Glomerular visceral epithelial cell (primary cell): ENCODE data around the gene CAB39L.
A peak's percentile ranks its signal among the peaks of the same experiment; 100 is the strongest.

Source experiments
- DNase-seq: peaks from one replicate; pipeline ENCODE4 v3.0.0-alpha.2; 2016; ENCODE audit errors: extremely low spot score

Gene CAB39L

DNA sequence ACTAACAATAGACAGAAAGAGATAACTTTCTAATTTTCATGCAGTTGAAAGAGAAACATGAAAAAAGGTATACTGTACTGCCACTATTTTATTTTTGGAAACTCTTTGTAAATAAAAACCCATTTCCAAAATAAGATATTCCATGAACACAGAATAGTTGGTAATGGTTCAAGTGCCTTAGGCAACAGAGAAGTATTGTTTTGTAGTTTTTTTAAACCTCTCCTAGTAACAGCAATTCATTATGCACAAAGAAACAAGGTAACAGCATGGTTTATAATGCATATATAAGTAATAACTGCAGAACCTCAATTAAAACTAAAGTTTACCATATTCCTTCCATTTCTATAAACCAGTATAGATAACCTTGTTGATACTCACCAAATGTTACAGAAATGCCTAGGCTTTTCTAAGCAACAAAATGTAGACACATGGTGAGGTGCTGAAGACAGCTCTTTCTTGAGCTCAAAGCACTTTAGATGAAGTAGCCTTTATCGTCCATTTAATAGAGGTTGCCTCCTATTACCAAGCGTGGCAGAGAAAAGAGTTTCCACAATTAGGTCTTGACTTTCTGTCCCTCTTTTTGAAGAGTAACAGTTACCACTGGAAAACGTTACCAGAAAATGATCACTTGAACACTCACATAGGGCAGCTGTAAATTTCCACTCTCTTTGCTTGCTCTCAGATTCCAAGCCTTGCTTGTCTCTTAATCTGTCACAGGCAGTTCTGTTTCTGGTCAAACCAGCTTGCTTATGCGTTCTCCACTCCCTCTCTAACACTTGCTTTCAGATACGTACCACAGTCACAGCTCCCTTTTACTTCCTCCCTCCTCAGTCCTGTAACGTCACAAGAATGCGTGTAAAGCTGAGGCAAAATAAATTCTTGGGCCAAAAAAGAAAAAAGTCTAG, 42.9 kb downstream of the CAB39L start:
- no peak for DNase-seq

GRCh38 chr13:49399801-49400472, 43.9 kb downstream of the CAB39L start:
- DNase-seq: no peak

- DNase-seq: no peak
Measured at GRCh38 chr13:49395878-49396380, 47.9 kb downstream of the CAB39L start.

DNA sequence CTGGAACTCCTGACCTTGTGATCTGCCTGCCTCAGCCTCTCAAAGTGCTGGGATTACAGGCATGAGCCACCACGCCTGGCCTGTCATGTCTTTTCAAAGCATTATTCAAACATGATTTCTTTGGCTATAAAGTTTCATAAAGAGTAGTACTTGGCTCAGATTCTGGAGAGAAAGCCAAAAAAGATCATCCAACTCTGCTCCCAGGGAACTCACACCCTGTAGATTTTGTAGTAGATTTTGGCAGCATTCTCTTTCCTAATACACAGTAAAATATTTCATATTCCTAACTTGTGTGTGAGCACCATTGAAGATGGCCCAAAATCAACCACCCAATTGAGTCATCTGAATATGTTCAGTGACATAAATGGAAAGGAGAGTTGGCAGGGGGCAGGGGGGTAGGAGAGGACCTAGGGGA, 48.4 kb downstream of the CAB39L start:
- no peak for DNase-seq

DNA sequence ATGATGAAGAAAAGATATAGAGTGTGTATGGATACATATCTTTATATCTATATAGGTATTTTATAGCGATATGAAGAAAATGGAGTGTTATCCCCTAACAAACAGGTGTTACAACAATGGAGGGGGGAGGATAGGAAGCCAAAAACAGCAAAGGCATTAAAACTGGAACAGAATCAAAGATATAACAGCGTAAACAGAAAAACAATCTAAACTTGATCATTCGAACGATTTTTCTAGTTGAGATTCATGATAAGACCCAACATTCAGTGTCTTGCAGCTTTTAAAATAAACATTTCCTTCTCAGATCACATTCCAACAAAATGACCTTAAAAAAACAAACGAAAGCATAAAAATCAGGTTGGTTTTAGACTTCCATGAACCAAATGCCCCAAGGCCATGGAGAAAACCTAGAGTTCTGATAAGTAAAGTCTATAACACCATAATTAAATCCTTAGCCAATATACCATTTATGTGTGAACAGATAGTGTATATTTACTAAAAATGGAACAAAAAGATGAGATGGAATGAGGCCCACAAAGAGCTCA, 55.7 kb downstream of the CAB39L start:
- DNase-seq: no peak

DNA sequence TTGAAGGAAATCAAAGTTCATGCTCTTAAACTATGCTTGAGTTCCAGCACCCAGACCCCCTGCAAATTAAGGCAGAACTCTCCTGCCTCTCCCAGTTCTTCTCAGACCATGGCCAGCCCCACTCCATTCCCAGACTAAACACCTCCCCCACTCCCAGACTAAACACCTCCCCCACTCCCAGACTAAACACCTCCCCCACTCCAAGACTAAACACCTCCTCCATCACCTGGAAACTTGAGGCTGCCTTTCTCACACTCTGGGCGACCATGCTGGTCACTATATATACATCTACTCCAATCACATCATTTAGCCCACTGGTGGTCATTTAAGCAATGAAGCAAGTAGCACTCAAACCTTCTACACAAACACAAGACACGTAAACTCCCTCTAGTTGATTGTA, 57.2 kb downstream of the CAB39L start:
- DNase-seq: no peak

GRCh38 chr13:49376121-49376520, 67.7 kb downstream of the CAB39L start:
- DNase-seq: no peak

- peak; percentile 76 for DNase-seq
Measured at GRCh38 chr13:49374585-49375290, 69.1 kb downstream of the CAB39L start.

DNA sequence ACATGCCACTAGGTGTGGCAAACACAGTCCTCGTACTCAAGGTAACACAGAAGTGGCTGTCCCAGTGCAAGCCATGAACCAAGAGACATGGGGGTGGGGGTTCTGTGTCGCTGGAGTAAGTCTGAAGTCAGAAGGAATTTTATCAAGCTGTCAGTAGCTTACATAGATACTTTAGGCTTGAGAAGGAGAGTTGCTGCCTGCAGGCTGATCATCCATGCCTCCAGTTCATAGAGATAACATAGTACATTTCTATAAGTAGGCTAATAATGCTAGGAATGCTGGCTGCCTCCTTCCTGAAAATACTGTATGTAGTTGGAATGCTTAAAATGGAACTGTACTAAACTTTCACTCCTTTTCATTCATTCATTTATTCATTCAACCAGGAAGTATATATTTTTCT, 70.1 kb downstream of the CAB39L start:
- DNase-seq: peak; percentile 12

- peak; percentile 74 for DNase-seq
Measured at GRCh38 chr13:49371943-49372613, 71.8 kb downstream of the CAB39L start.

GRCh38 chr13:49370371-49370770, 73.5 kb downstream of the CAB39L start:
- peak; percentile 8 for DNase-seq

DNA sequence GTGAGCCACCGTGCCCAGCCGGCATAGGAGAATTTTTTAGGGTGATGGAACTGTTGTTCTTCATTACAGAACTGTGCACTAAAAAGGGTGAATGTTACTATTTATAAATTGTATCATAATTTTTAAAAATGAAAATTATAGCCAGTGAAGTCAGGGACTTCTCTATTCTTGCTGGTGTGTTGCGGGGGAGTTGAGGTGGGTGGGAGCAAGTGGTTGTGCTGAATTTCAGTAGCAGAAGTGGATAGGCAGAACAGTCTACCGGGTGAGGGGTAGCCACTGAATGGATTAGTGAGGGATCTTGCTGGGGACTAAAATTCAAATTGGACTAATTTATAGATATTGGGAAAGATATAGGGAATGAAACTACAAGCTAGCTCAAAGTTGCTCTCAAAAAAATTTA, 74.0 kb downstream of the CAB39L start:
- DNase-seq: no peak

- no peak for DNase-seq
Measured at GRCh38 chr13:49368688-49369087, 75.2 kb downstream of the CAB39L start.

DNA sequence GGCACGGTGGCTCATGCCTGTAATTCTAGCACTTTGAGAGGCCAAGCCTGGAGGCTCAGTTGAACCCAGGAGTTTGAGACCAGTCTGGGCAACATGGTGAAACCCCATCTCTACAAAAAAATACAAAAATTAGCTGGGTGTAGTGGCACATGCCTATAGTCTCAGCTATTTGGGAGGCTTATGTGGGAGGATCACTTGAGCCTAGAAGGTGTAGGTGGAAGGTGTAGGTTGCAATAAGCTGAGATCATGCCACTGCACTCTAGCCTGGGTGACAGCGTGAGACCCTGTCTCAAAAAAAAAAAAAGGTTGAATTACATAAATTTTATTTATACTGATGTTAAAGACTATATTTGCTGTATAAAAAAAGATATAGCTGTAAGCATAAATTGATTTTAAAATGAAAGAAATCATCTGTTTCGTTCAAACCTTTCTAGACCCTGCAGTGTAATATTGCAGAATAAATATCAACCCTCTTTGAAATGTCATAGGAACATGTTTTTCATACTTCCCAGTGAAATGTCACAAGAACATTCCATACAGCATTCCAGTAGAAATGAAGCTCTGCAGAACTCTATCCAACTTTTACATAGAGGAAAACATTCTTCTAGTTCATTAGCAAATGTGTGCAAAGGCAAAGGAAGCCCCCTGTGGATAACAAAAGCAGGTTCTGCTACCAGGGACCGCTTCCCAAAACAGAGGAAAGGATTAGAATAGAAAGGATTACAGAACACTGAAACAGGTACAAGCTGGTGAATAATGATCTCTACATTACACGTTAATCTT, 76.0 kb downstream of the CAB39L start:
- DNase-seq: no peak

DNA sequence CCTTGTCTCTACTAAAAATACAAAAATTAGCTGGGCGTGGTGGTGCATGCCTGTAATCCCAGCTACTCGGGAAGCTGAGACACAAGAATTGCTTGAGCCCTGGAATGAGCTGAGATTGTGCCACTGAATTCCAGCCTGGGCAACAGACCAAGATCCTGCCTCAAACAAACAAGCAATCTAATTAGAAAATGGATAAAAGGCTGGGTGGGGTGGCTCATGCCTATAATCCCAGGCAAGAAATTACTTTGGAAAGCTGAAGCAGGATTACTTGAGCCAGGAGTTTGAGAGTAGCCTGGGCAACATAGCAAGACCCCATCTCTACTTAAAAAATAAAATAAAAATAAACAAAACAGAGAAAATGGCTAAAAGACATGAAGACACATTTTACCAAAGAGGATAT, 77.0 kb downstream of the CAB39L start:
- DNase-seq: no peak

- peak; percentile 42 for DNase-seq
Measured at GRCh38 chr13:49357694-49358093, 86.2 kb downstream of the CAB39L start.

DNA sequence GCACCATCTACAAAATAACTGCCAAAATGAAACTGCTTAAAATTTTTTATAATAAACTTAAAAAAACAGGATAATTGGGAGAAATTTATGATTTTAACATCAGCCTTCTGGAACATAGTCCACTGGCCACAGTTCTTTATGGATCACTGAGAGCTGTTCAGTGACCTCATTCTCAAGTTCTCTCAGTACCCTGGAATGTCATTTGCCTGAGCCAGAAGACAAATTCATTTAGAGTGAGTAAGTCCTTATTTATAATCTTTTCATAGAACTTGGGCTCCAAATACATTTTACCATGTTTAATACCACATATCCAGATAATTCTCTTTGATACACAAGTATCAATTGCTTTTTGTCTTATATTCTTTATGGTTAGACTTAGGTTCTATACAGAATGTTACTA, 87.6 kb downstream of the CAB39L start:
- DNase-seq: peak; percentile 82

DNA sequence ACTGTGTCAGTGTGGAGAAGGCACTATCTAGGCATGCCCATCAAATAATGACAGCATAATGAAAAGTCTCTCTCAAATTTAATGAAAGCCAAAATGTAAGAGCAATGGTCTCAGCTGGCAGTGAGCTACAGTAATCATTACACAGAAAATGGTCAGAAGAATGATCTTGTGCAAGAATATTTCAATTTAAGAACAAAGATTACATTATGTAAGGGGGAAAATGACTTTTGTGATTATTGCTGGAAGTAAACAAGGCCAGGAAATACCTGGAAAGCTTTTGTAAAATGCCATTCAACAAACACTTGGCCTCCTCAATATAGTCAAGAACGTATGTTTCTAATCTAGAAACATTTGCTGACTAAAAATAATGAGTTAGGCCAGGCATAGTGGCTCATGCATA, 89.1 kb downstream of the CAB39L start:
- no peak for DNase-seq

GRCh38 chr13:49353908-49354307, 90.0 kb downstream of the CAB39L start:
- no peak for DNase-seq

- no peak for DNase-seq
Measured at GRCh38 chr13:49351871-49352270, 92.0 kb downstream of the CAB39L start.

- no peak for DNase-seq
Measured at GRCh38 chr13:49348751-49349150, 95.1 kb downstream of the CAB39L start.
